BLaER1 (cell line): ENCODE measurements around the gene STS.

ENCODE experiments used
- H3K27ac ChIP-seq: shearing (Covaris generic); formaldehyde crosslinking; 2 replicates; pipeline ENCODE4 v1.8.1; 2022
- H3K27me3 ChIP-seq: shearing (Covaris generic); formaldehyde crosslinking; 2 replicates; pipeline ENCODE4 v1.8.1; 2022
- H3K36me3 ChIP-seq: shearing (Covaris generic); formaldehyde crosslinking; 2 replicates; pipeline ENCODE4 v1.8.1; 2022
- H3K4me1 ChIP-seq: shearing (Covaris generic); formaldehyde crosslinking; 2 replicates; pipeline ENCODE4 v1.8.1; 2022
- H3K4me2 ChIP-seq: shearing (Covaris generic); formaldehyde crosslinking; 2 replicates; pipeline ENCODE4 v1.8.1; 2022
- H3K4me3 ChIP-seq: shearing (Covaris generic); formaldehyde crosslinking; 2 replicates; pipeline ENCODE4 v1.8.1; 2022
- H3K9ac ChIP-seq: shearing (Covaris generic); formaldehyde crosslinking; 2 replicates; pipeline ENCODE4 v1.8.1; 2022
- H3K9me3 ChIP-seq: shearing (Covaris generic); formaldehyde crosslinking; 2 replicates; pipeline ENCODE4 v1.8.1; 2022
- H4K20me1 ChIP-seq: shearing (Covaris generic); formaldehyde crosslinking; 2 replicates; pipeline ENCODE4 v1.8.1; 2022
- Cebpa-rat ChIP-seq: shearing (Covaris generic); IDR thresholded peaks from 2 replicates; pipeline ENCODE4 v1.8.1; 2022

The STS gene

DNA sequence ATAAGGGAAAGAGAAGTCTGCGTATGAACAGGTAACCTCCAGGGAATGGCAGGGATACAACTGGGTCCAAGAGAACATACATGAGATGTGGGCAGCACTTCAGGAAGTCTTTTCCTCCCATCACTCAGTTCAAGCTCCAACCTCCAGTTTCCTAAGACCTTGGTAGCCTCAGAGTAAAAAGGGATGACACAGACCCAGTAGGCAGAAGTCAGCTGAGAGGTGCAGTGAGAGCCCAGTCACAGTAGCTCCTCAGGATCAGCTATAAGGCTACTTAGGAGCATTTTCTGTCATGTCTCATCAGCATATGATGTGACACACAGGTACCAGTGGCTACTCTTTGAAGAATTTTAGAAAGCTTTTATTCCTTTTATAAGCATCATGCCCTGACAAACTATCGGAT, 12.5 kb upstream of the STS start:
- Histone ChIP-seq H3K4me1 (peaks cover 20% of the 10 kb centered on the region), H3K4me2 (no peak overlapping the region), H3K9me3 (peaks cover 52% of the 10 kb centered on the region), H3K27ac (no peak overlapping the region), H3K36me3 (peaks cover 68% of the 10 kb centered on the region), H3K27me3 (no peaks in the 10 kb centered on the region), H4K20me1 (peaks cover 64% of the 10 kb centered on the region), H3K4me3 (no peak overlapping the region), H3K9ac (no peak overlapping the region)
- no peak for TF ChIP-seq Cebpa-rat

DNA sequence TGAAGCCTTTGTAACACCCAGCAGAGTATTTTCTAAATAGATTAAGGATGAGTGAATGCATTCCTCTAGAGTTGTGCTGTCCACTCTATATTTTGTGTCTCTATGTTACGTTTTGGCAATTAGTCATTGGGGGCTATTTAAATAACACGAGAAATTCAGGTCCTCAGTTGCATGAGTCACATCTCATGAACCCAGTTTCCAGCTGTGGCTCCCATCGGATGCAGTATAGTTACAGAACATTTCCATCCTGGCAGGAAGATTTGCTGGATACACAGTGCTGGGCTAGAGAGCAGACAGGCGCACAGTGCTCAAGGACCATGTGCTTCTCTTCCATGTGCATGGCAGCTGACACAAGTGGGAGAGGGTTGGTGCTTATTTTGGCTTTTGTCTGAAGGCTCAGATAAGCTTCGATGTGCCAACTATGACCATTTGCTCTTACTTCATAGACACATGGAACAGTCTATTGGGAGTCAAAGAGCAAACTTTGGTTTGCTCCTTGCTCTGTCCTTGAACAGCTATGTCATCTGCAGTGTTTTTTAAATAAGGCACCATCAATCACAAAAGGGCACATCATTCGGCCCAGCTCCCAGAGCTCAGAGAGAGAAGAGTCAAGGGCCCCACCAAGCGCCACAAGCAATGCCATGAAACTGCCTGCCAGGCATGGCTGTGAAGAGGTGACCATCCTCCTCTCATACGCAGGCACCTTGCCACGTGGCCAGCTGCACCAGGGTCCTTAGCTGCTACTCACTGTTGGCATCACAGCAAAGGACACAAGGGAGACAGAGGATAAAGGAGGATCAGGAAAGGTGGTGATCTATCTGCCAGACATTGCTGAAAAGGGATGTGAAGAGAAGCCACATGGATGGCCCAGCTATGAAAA, 8.1 kb upstream of the STS start:
- Histone ChIP-seq H3K9me3 (peaks cover 36% of the 10 kb centered on the region), H3K27me3 (no peaks in the 10 kb centered on the region), H3K4me3 (no peak overlapping the region), H3K36me3 (peaks cover 66% of the 10 kb centered on the region), H3K4me1 (peaks cover 19% of the 10 kb centered on the region; the same call in 1 of the 2 replicates), H3K27ac (no peak overlapping the region), H4K20me1 (peaks cover 46% of the 10 kb centered on the region), H3K4me2 (no peak overlapping the region), H3K9ac (no peak overlapping the region)
- no peak for TF ChIP-seq Cebpa-rat

DNA sequence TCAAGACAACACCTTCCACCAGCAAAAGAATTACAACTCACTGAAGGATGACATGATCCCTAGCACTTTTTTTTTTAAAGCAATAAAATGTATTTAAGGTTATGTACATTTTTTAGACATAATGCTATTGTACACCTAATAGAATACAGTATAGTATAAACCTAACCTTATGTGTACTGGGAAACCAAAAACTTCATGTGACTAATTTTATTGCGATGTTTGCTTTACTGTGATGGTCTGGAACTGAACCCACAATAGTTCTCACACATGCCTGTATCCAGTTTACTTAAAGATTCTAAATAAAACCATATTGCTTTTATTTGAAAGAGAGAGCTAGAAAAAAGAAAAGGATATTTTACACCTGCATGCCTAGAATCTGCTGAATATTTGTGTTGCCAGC, 4.4 kb upstream of the STS start:
- H3K9ac ChIP-seq = no peak overlapping the region
- H3K27ac ChIP-seq = no peak overlapping the region
- TF ChIP-seq Cebpa-rat = no peak
- peaks cover 56% of the 10 kb centered on the region for H3K36me3 ChIP-seq
- peaks cover 20% of the 10 kb centered on the region; the same call in 1 of the 2 replicates for H4K20me1 ChIP-seq
- no peak overlapping the region for H3K4me2 ChIP-seq
- H3K27me3 ChIP-seq = no peaks in the 10 kb centered on the region
- H3K9me3 ChIP-seq = peaks cover 31% of the 10 kb centered on the region
- peaks cover 33% of the 10 kb centered on the region for H3K4me1 ChIP-seq
- H3K4me3 ChIP-seq = no peak overlapping the region

GRCh38 chrX:7143941-7144525, 3.5 kb upstream of the STS start:
- Histone ChIP-seq H3K4me1 (peaks cover 37% of the 10 kb centered on the region), H4K20me1 (peaks cover 11% of the 10 kb centered on the region; the same call in 1 of the 2 replicates), H3K9me3 (peaks cover 26% of the 10 kb centered on the region), H3K4me3 (no peak overlapping the region), H3K4me2 (no peak overlapping the region), H3K9ac (no peak overlapping the region), H3K27me3 (no peaks in the 10 kb centered on the region), H3K27ac (0 out of 2 replicates have a peak overlapping the region, but pooled peaks have one; percentile 26), H3K36me3 (peaks cover 47% of the 10 kb centered on the region)
- no peak for TF ChIP-seq Cebpa-rat

DNA sequence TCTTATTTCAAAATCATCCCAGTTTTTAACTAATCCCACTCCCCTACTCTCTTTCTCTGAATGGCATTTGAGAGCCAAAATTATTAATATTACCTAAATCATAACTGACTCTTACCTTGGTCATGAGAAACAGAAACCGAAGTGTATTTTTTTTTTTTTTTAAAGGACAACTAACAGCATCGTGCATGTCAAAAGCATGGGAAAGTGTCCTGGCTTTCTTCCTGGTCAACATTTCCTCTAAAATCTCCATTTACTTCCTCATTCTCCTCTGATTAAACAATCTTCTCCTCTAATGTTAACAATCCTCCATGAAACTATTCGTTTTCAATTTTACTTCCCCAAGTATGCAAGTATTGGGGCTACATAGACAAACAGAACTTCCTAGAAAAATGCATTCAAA, 2.1 kb upstream of the STS start:
- Histone ChIP-seq H4K20me1 (no peaks in the 10 kb centered on the region; the same call in 1 of the 2 replicates), H3K4me2 (peak overlapping the region; percentile 93; the same call in 1 of the 2 replicates), H3K9ac (no peak overlapping the region), H3K9me3 (peaks cover 14% of the 10 kb centered on the region), H3K27ac (no peak overlapping the region), H3K36me3 (peaks cover 33% of the 10 kb centered on the region), H3K4me1 (peaks cover 43% of the 10 kb centered on the region), H3K4me3 (no peak overlapping the region), H3K27me3 (no peaks in the 10 kb centered on the region)
- no peak for TF ChIP-seq Cebpa-rat

- Histone ChIP-seq H3K9me3 (peaks cover 14% of the 10 kb centered on the region), H3K9ac (no peak overlapping the region), H3K27me3 (no peaks in the 10 kb centered on the region), H3K4me1 (peaks cover 50% of the 10 kb centered on the region), H3K4me2 (peak overlapping the region; percentile 93), H4K20me1 (no peaks in the 10 kb centered on the region; the same call in 1 of the 2 replicates), H3K36me3 (peaks cover 26% of the 10 kb centered on the region), H3K4me3 (no peak overlapping the region; the same call in 1 of the 2 replicates), H3K27ac (no peak overlapping the region)
- no peak for TF ChIP-seq Cebpa-rat
Observed at GRCh38 chrX:7146020-7146702, 1.4 kb upstream of the STS start.

- Histone ChIP-seq H3K36me3 (peaks cover 20% of the 10 kb centered on the region), H3K9ac (peak overlapping the region; percentile 98), H3K4me2 (peak overlapping the region; percentile 93), H3K4me1 (peaks cover 51% of the 10 kb centered on the region), H4K20me1 (no peaks in the 10 kb centered on the region; the same call in 1 of the 2 replicates), H3K9me3 (peaks cover 8% of the 10 kb centered on the region), H3K4me3 (peak overlapping the region; percentile 93), H3K27ac (peak overlapping the region; percentile 99), H3K27me3 (no peaks in the 10 kb centered on the region)
- TF ChIP-seq Cebpa-rat = no peak
Observed at GRCh38 chrX:7146703-7147412, 654 bp upstream of the STS start.

GRCh38 chrX:7147978-7148854, 704 bp downstream of the STS start, which contains the start of gene PUDP:
Gene PUDP, minus strand, starts transcription at chrX:7148153. Its CDS starts 40 bp downstream, at chrX:7148113.
- Histone ChIP-seq H3K36me3 (peaks cover 9% of the 10 kb centered on the region; the same call in 1 of the 2 replicates), H3K27me3 (no peaks in the 10 kb centered on the region), H3K4me3 (peak within 1 kb of the TSS; percentile 93), H3K4me1 (peaks cover 51% of the 10 kb centered on the region), H3K9ac (peak within 1 kb of the TSS; percentile 98), H3K27ac (peak within 1 kb of the TSS; percentile 99), H3K4me2 (peak within 1 kb of the TSS; percentile 93), H4K20me1 (no peaks in the 10 kb centered on the region; the same call in 1 of the 2 replicates), H3K9me3 (no peaks in the 10 kb centered on the region)
- no peak for TF ChIP-seq Cebpa-rat
